Measurements from ENCODE around the gene BRD7. TPM values are rescaled to one million over a fixed set of nuclear protein-coding genes. Genes with fewer than 3 reads are reported as not detected.

Gene BRD7
- total RNA-seq (2022; extraction: Qiagen RNA extraction; ENCODE audit: low read depth): 52.1 to 67.2 TPM (median 60.9 TPM) in 5 replicates

GRCh38 chr16:50368410-50369132 lies at the start of gene BRD7:
TSS of gene BRD7 (minus strand) at chr16:50368988. CDS start at chr16:50368774, 214 bp downstream.

GRCh38 chr16:50266337-50267091 lies 102.3 kb downstream of the BRD7 start, which contains the start of gene ADCY7:
TSS of gene ADCY7 (plus strand) at chr16:50266551. CDS start at chr16:50288180, 21,629 bp downstream.

Other genes with a start within 250 kb of the BRD7 start
- 11.2 to 14.4 TPM (median 13.4 TPM) in 5 replicates for gene TENT4B, start 215.7 kb downstream of the BRD7 start, total RNA-seq (2022; extraction: Qiagen RNA extraction; ENCODE audit: low read depth)
- gene ADCY7, start 102.4 kb downstream of the BRD7 start, total RNA-seq (2022; extraction: Qiagen RNA extraction; ENCODE audit: low read depth): 12.7 to 19.7 TPM (median 16.6 TPM) in 5 replicates
- gene NKD1, start 179.4 kb upstream of the BRD7 start, total RNA-seq (2022; extraction: Qiagen RNA extraction; ENCODE audit: low read depth): 0.10 to 0.68 TPM (median 0.27 TPM) in 5 replicates